Measurements from ENCODE around the gene RHOJ.

GRCh38 chr14:63178912-63179311, 25.3 kb upstream of the RHOJ start:
- TF ChIP-seq CHD1 (IDR thresholded peaks at IDR 0.05; ENCODE audit: low read length) (no peak), ARNT (IDR thresholded peaks at IDR 0.05) (no peak)
